Transverse colon (tissue), 4 donors: ENCODE results near the gene EVA1C. TPM values are rescaled to one million over a fixed set of nuclear protein-coding genes. Genes with fewer than 3 reads are reported as not detected.
A peak's percentile ranks its signal among the peaks of the same experiment; 100 is the strongest.

Experiments
- DNase-seq: peaks from one replicate; pipeline ENCODE4 v3.0.0-alpha.2; 2019
- H3K27ac ChIP-seq, 4 donors: fragments of 200-600 bp; sonication (generic); 2 replicates each; pipeline ENCODE4 v1.5.1; 2016 to 2018; ENCODE audit warnings: inconsistent platforms in 4 of 4
- H3K27me3 ChIP-seq: fragments of 200-600 bp; sonication (generic); 2 replicates; pipeline ENCODE4 v1.5.1; 2017; ENCODE audit warnings: inconsistent platforms
- H3K36me3 ChIP-seq, 4 donors: fragments of 200-600 bp; sonication (generic); 2 replicates each; pipeline ENCODE4 v1.5.1; 2017 to 2019; ENCODE audit warnings: inconsistent platforms in 4 of 4
- H3K4me1 ChIP-seq, 4 donors: fragments of 200-600 bp; sonication (generic); 2 replicates each; pipeline ENCODE4 v1.5.1; 2017 to 2020; ENCODE audit warnings: inconsistent platforms in 4 of 4
- H3K4me3 ChIP-seq, 4 donors: fragments of 200-600 bp; sonication (generic); 1 replicate in 1 of 4; 2 replicates in 3 of 4; pipeline versions ENCODE4 v1.5.1 to v1.6.1; 2017 to 2019; ENCODE audit warnings: inconsistent platforms in 4 of 4
- H3K9me3 ChIP-seq, 2 donors: fragments of 200-600 bp; sonication (generic); 2 replicates each; pipeline ENCODE4 v1.5.1; 2017 to 2019; ENCODE audit warnings: inconsistent platforms in 2 of 2
- EP300 ChIP-seq: sonication (generic); formaldehyde crosslinking; IDR thresholded peaks from one replicate; pipeline ENCODE4 v1.6.1; 2017; ENCODE audit warnings: antibody characterized with exemption, low read depth
- POLR2A ChIP-seq: fragments of 450-650 bp; IDR thresholded peaks from one replicate; pipeline ENCODE4 v1.6.1; 2016; ENCODE audit warnings: antibody characterized with exemption, mild to moderate bottlenecking, moderate library complexity
- POLR2AphosphoS5 ChIP-seq, 3 donors: sonication (generic); formaldehyde crosslinking; IDR thresholded peaks; one replicate each; pipeline ENCODE4 v1.6.1; 2016; ENCODE audit warnings: antibody characterized with exemption in 3 of 3
- whole genome bisulfite sequencing, 2 donors: methylation state at CpG; one replicate each; pipeline ENCODE4 v1.1.5; 2018; ENCODE audit warnings: low coverage in 1 of 2; 5-methylcytosine and 5-hydroxymethylcytosine counted together
- in situ Hi-C, 4 donors: fragments of 200-750 bp; cut with MboI; loops; one replicate each; pipeline versions ENCODE4 v1.15.0 to v1.15.1; 2017; ENCODE audit warnings: low sequenced_read_pairs in 3 of 4, low pct_ligation_motif_present in 1 of 4, low pct_unique_long_range_greater_than_20kb in 1 of 4
- intact Hi-C: fragments of 100-400 bp; cut with DNase I; formaldehyde crosslinking; loops from one replicate; pipeline ENCODE4 v1.15.1; 2023; ENCODE audit warnings: low total_unique reads
- total RNA-seq, 4 donors: library from RNA; depleted of rRNA; stranded (reverse); fragments of >200 nt; gene quantifications; one replicate each; pipeline ENCODE4 v1.1.0, GENCODE V29; 2016
- TF ChIP-seq, protein P1 (sequence below), 5 experiments: fragments of 200-600 bp in 3 of 5; fragments of 450-650 bp in 2 of 5; sonication (generic) in 3 of 5; IDR thresholded peaks; 1 replicate in 2 of 5; 2 replicates in 3 of 5; pipeline ENCODE4 v1.5.1; 2016 to 2017; ENCODE audit warnings: antibody characterized with exemption in 5 of 5, inconsistent platforms in 3 of 5, mild to moderate bottlenecking in 2 of 5, moderate library complexity in 1 of 5

The EVA1C gene
- total RNA-seq, 4 donors from 2014 or later: 8.6 to 44.1 (median 33.8) TPM

DNA sequence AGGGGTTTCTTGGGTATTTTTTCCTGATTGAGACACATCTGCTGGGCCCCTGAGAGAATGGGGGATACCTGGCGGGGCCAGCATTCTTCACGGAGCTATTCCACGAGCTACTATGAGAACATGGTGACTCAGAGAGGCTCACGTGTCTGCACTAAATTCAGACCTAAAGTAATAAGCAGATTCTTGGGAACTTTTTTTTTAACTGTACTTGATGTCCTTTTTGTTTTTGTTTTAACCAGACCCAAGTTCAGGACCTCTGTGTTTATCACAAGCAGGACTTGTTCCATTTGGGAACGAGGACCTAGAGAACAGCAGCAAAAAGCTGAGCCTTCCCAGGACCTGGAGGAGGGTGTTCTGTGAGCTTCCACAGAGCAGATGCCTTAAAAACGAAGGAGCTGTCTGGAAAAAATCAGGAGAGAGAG lies 44.0 kb downstream of the EVA1C start:
- in situ Hi-C loops: no loop called here
- WGBS, 2 donors: 33 to 70% methylated on average over 1 to 6 of the region's 6 CpGs
- peak overlapping the region; percentile 55 to 82 (median 63) for H3K27ac ChIP-seq

DNA sequence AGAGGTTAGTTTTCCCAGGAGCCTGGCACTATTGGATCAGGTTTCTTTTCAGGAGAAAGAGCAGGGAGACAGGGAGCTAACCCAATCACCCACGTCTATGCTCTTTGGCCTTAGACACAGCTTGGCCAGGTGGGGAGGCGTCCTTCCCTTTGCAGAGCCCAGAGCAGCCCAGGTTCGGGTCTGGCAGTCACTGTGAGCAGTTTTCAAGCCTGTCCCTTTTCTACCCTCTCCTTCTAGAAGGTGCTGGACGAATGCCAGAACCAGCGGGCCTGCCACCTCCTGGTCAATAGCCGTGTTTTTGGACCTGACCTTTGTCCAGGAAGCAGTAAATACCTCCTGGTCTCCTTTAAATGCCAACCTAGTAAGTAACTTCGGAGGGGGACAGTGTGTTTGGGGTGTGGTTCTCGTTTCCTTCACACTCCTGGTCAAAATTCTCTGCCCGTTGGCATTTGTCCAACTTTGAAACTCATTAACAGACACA lies 44.9 kb downstream of the EVA1C start:
- no peak for TF ChIP-seq EP300
- TF ChIP-seq, protein P1, sequence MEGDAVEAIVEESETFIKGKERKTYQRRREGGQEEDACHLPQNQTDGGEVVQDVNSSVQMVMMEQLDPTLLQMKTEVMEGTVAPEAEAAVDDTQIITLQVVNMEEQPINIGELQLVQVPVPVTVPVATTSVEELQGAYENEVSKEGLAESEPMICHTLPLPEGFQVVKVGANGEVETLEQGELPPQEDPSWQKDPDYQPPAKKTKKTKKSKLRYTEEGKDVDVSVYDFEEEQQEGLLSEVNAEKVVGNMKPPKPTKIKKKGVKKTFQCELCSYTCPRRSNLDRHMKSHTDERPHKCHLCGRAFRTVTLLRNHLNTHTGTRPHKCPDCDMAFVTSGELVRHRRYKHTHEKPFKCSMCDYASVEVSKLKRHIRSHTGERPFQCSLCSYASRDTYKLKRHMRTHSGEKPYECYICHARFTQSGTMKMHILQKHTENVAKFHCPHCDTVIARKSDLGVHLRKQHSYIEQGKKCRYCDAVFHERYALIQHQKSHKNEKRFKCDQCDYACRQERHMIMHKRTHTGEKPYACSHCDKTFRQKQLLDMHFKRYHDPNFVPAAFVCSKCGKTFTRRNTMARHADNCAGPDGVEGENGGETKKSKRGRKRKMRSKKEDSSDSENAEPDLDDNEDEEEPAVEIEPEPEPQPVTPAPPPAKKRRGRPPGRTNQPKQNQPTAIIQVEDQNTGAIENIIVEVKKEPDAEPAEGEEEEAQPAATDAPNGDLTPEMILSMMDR (IDR thresholded peaks at IDR 0.05): peak in 2 of 5 experiments; percentile 15 to 26
- no peak for TF ChIP-seq POLR2A
- TF ChIP-seq POLR2AphosphoS5 (IDR thresholded peaks at IDR 0.05): peak in 2 of 3 donors; percentile 46 to 52
- no peaks in the 10 kb centered on the region for H3K36me3 ChIP-seq
- in situ Hi-C loops: no loop called here
- 14 to 36% methylated on average over 3 to 9 of the region's 9 CpGs for WGBS, 2 donors
- peak overlapping the region; percentile 55 to 82 (median 63) for H3K27ac ChIP-seq
- peaks cover 13 to 21% (median 21%) of the 10 kb centered on the region in 4 donors for H3K4me1 ChIP-seq
- intact Hi-C loops: no loop called here
- H3K4me3 ChIP-seq: no peak overlapping the region
- H3K27me3 ChIP-seq: no peaks in the 10 kb centered on the region
- DNase-seq: peak; percentile 82
- no peaks in the 10 kb centered on the region for H3K9me3 ChIP-seq

More for the DNA sequence above, 44.0 kb downstream of the EVA1C start:
- H3K9me3 ChIP-seq: no peaks in the 10 kb centered on the region
- no peak for DNase-seq
- no peaks in the 10 kb centered on the region for H3K27me3 ChIP-seq
- no peaks in the 10 kb centered on the region for H3K36me3 ChIP-seq
- no peak overlapping the region for H3K4me3 ChIP-seq
- intact Hi-C loops: no loop called here
- peaks cover 13 to 21% (median 21%) of the 10 kb centered on the region in 4 donors for H3K4me1 ChIP-seq
- TF ChIP-seq POLR2AphosphoS5 (IDR thresholded peaks at IDR 0.05): no peak
- no peak for TF ChIP-seq EP300
- TF ChIP-seq, protein P1 (IDR thresholded peaks at IDR 0.05): no peak
- TF ChIP-seq POLR2A: no peak

DNA sequence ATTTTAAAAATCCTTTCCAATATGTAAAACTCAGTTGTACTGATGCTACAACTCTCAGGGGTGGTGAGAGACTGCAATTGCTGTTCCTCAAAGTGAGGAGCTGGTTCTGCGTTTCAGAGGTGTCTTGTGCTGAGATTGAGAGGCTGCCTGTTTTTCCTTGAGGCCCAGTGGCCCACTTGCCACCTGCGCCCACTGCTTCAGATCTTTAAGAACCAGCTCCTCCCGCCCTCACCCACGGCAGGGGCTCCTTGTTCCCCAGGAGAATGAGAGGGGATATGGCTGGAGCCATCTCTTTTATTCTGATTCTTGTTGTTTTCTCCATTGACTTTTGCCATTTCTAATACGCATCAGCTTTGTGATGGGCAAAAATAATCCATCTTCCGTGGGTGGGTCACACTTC lies 45.5 kb downstream of the EVA1C start:
- peaks cover 13 to 21% (median 21%) of the 10 kb centered on the region in 4 donors for H3K4me1 ChIP-seq
- no peak overlapping the region for H3K4me3 ChIP-seq
- in situ Hi-C loops: no loop called here
- TF ChIP-seq POLR2A: no peak
- TF ChIP-seq EP300: no peak
- no peak for TF ChIP-seq POLR2AphosphoS5 (IDR thresholded peaks at IDR 0.05)
- TF ChIP-seq, protein P1 (IDR thresholded peaks at IDR 0.05): no peak
- peak overlapping the region; percentile 55 to 82 (median 63) for H3K27ac ChIP-seq
- H3K9me3 ChIP-seq: no peaks in the 10 kb centered on the region
- no peaks in the 10 kb centered on the region for H3K36me3 ChIP-seq
- intact Hi-C loops: no loop called here
- WGBS, 2 donors: 76 to 85% methylated on average over 5 to 6 of the region's 6 CpGs
- H3K27me3 ChIP-seq: no peaks in the 10 kb centered on the region
- DNase-seq: no peak

DNA sequence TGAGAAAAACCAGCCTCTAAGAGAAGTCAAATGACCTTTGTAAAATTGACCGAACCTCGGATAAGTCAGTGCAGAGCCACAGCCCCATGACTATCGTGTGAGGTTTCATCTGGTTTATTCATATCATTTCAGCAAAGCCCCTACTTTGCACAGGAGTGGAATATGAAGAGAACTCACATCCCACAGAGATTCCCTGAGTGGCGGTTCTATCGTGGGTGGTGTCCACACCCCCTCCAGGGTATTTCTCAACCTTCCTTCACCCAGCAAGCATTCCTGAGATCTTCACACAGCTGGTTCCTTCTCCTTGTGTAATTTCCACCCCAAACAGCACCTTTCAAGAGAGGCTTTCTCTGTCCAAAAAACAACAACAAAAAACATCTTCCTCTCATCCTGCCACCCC lies 47.5 kb downstream of the EVA1C start:
- Histone ChIP-seq H3K27me3 (no peaks in the 10 kb centered on the region), H3K36me3 (peaks cover 0 to under 1% (median 0%) of the 10 kb centered on the region in 4 donors), H3K27ac (no peak overlapping the region), H3K9me3 (no peaks in the 10 kb centered on the region), H3K4me1 (peaks cover 13 to 21% (median 21%) of the 10 kb centered on the region in 4 donors), H3K4me3 (no peak overlapping the region)
- TF ChIP-seq, protein P1 (IDR thresholded peaks at IDR 0.05): no peak
- TF ChIP-seq POLR2A (no peak), EP300 (no peak), POLR2AphosphoS5 (IDR thresholded peaks at IDR 0.05) (no peak)
- DNase-seq: no peak
- intact Hi-C loops (no loop called here), in situ Hi-C loops (no loop called here)
- WGBS, 2 donors: 67 to 88% methylated on average over 4 to 5 of the region's 5 CpGs
